ENCODE data around the gene PTPRO.

Gene PTPRO

GRCh38 chr12:15417691-15418090 lies 95.4 kb downstream of the PTPRO start:
- no peak overlapping the region for H3K4me2 ChIP-seq
- no peak overlapping the region for H3K27ac ChIP-seq
- H3K4me3 ChIP-seq (IDR thresholded peaks at IDR 0.05; ENCODE audit: insufficient read depth, low read depth, low read length), result no peak overlapping the region
- H3K36me3 ChIP-seq (ENCODE audit: insufficient read depth), result no peaks in the 10 kb centered on the region
- no peaks in the 10 kb centered on the region for H3K27me3 ChIP-seq (ENCODE audit: insufficient read depth, low read depth)
- TF ChIP-seq CTCF (conservative IDR thresholded peaks at IDR 0.05; ENCODE audit: low read depth, low read length), result no peak
- H3K79me2 ChIP-seq (ENCODE audit: insufficient read depth, low read depth), result no peaks in the 10 kb centered on the region
- no peak overlapping the region for H3K9ac ChIP-seq
- H2AFZ ChIP-seq (ENCODE audit: low read depth), result no peak overlapping the region
- no peaks in the 10 kb centered on the region for H3K4me1 ChIP-seq (ENCODE audit: low read depth, poor library complexity, severe bottlenecking)
- no peaks in the 10 kb centered on the region for H4K20me1 ChIP-seq (ENCODE audit: insufficient read depth)

GRCh38 chr12:15423629-15424028 lies 101.3 kb downstream of the PTPRO start:
- TF ChIP-seq CTCF (conservative IDR thresholded peaks at IDR 0.05; ENCODE audit: low read depth, low read length), result no peak
- Histone ChIP-seq H3K9ac (no peak overlapping the region), H3K4me1 (ENCODE audit: low read depth, poor library complexity, severe bottlenecking) (no peaks in the 10 kb centered on the region), H3K36me3 (ENCODE audit: insufficient read depth) (no peaks in the 10 kb centered on the region), H3K27ac (no peak overlapping the region), H3K4me2 (no peak overlapping the region), H3K79me2 (ENCODE audit: insufficient read depth, low read depth) (no peaks in the 10 kb centered on the region), H4K20me1 (ENCODE audit: insufficient read depth) (no peaks in the 10 kb centered on the region), H2AFZ (ENCODE audit: low read depth) (no peak overlapping the region), H3K27me3 (ENCODE audit: insufficient read depth, low read depth) (no peaks in the 10 kb centered on the region), H3K4me3 (IDR thresholded peaks at IDR 0.05; ENCODE audit: insufficient read depth, low read depth, low read length) (no peak overlapping the region)

GRCh38 chr12:15427913-15428312 lies 105.6 kb downstream of the PTPRO start:
- H3K27me3 ChIP-seq (ENCODE audit: insufficient read depth, low read depth), result no peaks in the 10 kb centered on the region
- H3K4me1 ChIP-seq (ENCODE audit: low read depth, poor library complexity, severe bottlenecking), result no peaks in the 10 kb centered on the region
- TF ChIP-seq CTCF (conservative IDR thresholded peaks at IDR 0.05; ENCODE audit: low read depth, low read length), result no peak
- no peaks in the 10 kb centered on the region for H4K20me1 ChIP-seq (ENCODE audit: insufficient read depth)
- H3K36me3 ChIP-seq (ENCODE audit: insufficient read depth), result no peaks in the 10 kb centered on the region
- no peaks in the 10 kb centered on the region for H3K79me2 ChIP-seq (ENCODE audit: insufficient read depth, low read depth)
- H3K9ac ChIP-seq, result no peak overlapping the region
- H3K4me2 ChIP-seq, result no peak overlapping the region
- no peak overlapping the region for H3K4me3 ChIP-seq (IDR thresholded peaks at IDR 0.05; ENCODE audit: insufficient read depth, low read depth, low read length)
- no peak overlapping the region for H2AFZ ChIP-seq (ENCODE audit: low read depth)
- H3K27ac ChIP-seq, result no peak overlapping the region

- Histone ChIP-seq H3K9ac (no peak overlapping the region), H2AFZ (ENCODE audit: low read depth) (no peak overlapping the region), H3K27ac (no peak overlapping the region), H3K4me3 (IDR thresholded peaks at IDR 0.05; ENCODE audit: insufficient read depth, low read depth, low read length) (no peak overlapping the region), H3K36me3 (ENCODE audit: insufficient read depth) (no peaks in the 10 kb centered on the region), H3K27me3 (ENCODE audit: insufficient read depth, low read depth) (no peaks in the 10 kb centered on the region), H4K20me1 (ENCODE audit: insufficient read depth) (no peaks in the 10 kb centered on the region), H3K4me1 (ENCODE audit: low read depth, poor library complexity, severe bottlenecking) (no peaks in the 10 kb centered on the region), H3K79me2 (ENCODE audit: insufficient read depth, low read depth) (no peaks in the 10 kb centered on the region), H3K4me2 (no peak overlapping the region)
- no peak for TF ChIP-seq CTCF (conservative IDR thresholded peaks at IDR 0.05; ENCODE audit: low read depth, low read length)
Observed at GRCh38 chr12:15428632-15429031, 106.3 kb downstream of the PTPRO start.

GRCh38 chr12:15429262-15429661 lies 107.0 kb downstream of the PTPRO start:
- H3K27ac ChIP-seq, result no peak overlapping the region
- no peak overlapping the region for H2AFZ ChIP-seq (ENCODE audit: low read depth)
- no peak overlapping the region for H3K9ac ChIP-seq
- no peak overlapping the region for H3K4me3 ChIP-seq (IDR thresholded peaks at IDR 0.05; ENCODE audit: insufficient read depth, low read depth, low read length)
- no peaks in the 10 kb centered on the region for H3K27me3 ChIP-seq (ENCODE audit: insufficient read depth, low read depth)
- H4K20me1 ChIP-seq (ENCODE audit: insufficient read depth), result no peaks in the 10 kb centered on the region
- TF ChIP-seq CTCF (conservative IDR thresholded peaks at IDR 0.05; ENCODE audit: low read depth, low read length), result no peak
- peaks cover 4% of the 10 kb centered on the region for H3K4me1 ChIP-seq (ENCODE audit: low read depth, poor library complexity, severe bottlenecking)
- H3K4me2 ChIP-seq, result no peak overlapping the region
- H3K36me3 ChIP-seq (ENCODE audit: insufficient read depth), result no peaks in the 10 kb centered on the region
- H3K79me2 ChIP-seq (ENCODE audit: insufficient read depth, low read depth), result no peaks in the 10 kb centered on the region
